ENCODE results near the gene RMND5B. TPM values are rescaled to one million over a fixed set of nuclear protein-coding genes. Genes with fewer than 3 reads are reported as not detected.

The RMND5B gene
- 28.8 and 34.6 TPM in 2 replicates for total RNA-seq

GRCh38 chr5:178130576-178131445 is at the start of gene RMND5B:
Gene RMND5B, plus strand, starts transcription at chr5:178131014. Its CDS starts 7,106 bp downstream, at chr5:178138120.

GRCh38 chr5:178113141-178113787 is 17.6 kb upstream of the RMND5B start, which contains the start of gene N4BP3:
Gene N4BP3, plus strand, starts transcription at chr5:178113532. Its CDS starts 6,052 bp downstream, at chr5:178119584.

GRCh38 chr5:178153530-178154340 is 22.9 kb downstream of the RMND5B start, which contains the start of gene NHP2:
Gene NHP2, minus strand, starts transcription at chr5:178153885. Its CDS starts 68 bp downstream, at chr5:178153817.

GRCh38 chr5:178187014-178187413 is 56.2 kb downstream of the RMND5B start, which contains the start of gene GMCL2:
Gene GMCL2, minus strand, starts transcription at chr5:178187371. Its CDS starts 72 bp downstream, at chr5:178187299.

Other genes starting within 250 kb of the RMND5B start
- gene PROP1, start 134.8 kb upstream of the RMND5B start, total RNA-seq, result not detected in 2 replicates
- 37.9 and 44.2 TPM in 2 replicates for gene N4BP3, start 17.5 kb upstream of the RMND5B start, total RNA-seq
- 179 and 204 TPM in 2 replicates for gene NHP2, start 22.9 kb downstream of the RMND5B start, total RNA-seq
- under 0.01 TPM in 1 of 2 replicates, not detected in the other for gene GMCL2, start 56.4 kb downstream of the RMND5B start, total RNA-seq
- 124 and 141 TPM in 2 replicates for gene HNRNPAB, start 73.5 kb downstream of the RMND5B start, total RNA-seq
- gene PHYKPL, start 101.8 kb downstream of the RMND5B start, total RNA-seq, result 34.5 and 40.5 TPM in 2 replicates

All from vein endothelial cell (primary cell).